SU-DHL-6 (cell line): ENCODE results near the gene RALB.

Experiments used
- H2AFZ ChIP-seq: fragments of 200-600 bp; sonication (generic); 2 replicates; pipeline ENCODE4 v1.6.1; 2014; ENCODE audit warnings: low read depth, mild to moderate bottlenecking, moderate library complexity, mixed read lengths, antibody characterized with exemption, low read length; ENCODE audit not compliant: severe bottlenecking
- H3F3A ChIP-seq: fragments of 200-600 bp; shearing (Covaris generic); 2 replicates; pipeline ENCODE4 v1.6.0; 2016; ENCODE audit warnings: antibody characterized with exemption, mild to moderate bottlenecking; ENCODE audit not compliant: insufficient read depth
- H3K27ac ChIP-seq: fragments of 200-600 bp; sonication (generic); 2 replicates; pipeline ENCODE4 v1.5.1; 2016; ENCODE audit warnings: low read depth, mild to moderate bottlenecking, low read length, moderate library complexity, mixed read lengths
- H3K27me3 ChIP-seq: fragments of 200-600 bp; sonication (generic), shearing (Covaris generic); 2 replicates; pipeline ENCODE4 v1.6.0; 2014; ENCODE audit warnings: mild to moderate bottlenecking, low read length
- H3K36me3 ChIP-seq: fragments of 200-600 bp; sonication (generic); 2 replicates; pipeline ENCODE4 v1.6.1; 2014; ENCODE audit warnings: mild to moderate bottlenecking, low read length, mixed read lengths
- H3K4me2 ChIP-seq: fragments of 300-600, 200-600 bp; shearing (Covaris generic), sonication (generic); 2 replicates; pipeline ENCODE4 v1.6.0; 2014; ENCODE audit warnings: low read length, low read depth, mild to moderate bottlenecking; ENCODE audit not compliant: poor library complexity, severe bottlenecking
- H3K4me3 ChIP-seq: fragments of 200-600 bp; sonication (generic); 2 replicates; pipeline ENCODE4 v1.5.1; 2014; ENCODE audit warnings: antibody characterized with exemption, low read length, mild to moderate bottlenecking, mixed read lengths; ENCODE audit not compliant: insufficient read depth, poor library complexity, severe bottlenecking
- H3K79me2 ChIP-seq: fragments of 200-600 bp; sonication (generic); 2 replicates; pipeline ENCODE4 v1.6.1; 2014; ENCODE audit warnings: mild to moderate bottlenecking, low read length, moderate library complexity; ENCODE audit not compliant: insufficient read depth
- H3K9ac ChIP-seq: fragments of 200-600 bp; sonication (generic); 2 replicates; pipeline ENCODE4 v1.7.0; 2014; ENCODE audit warnings: mild to moderate bottlenecking, low read length
- H3K9me2 ChIP-seq: fragments of 200-600 bp; sonication (generic); replicated peaks from 2 replicates; pipeline ENCODE4 v1.6.1; 2014; ENCODE audit warnings: low read length; ENCODE audit not compliant: insufficient read depth
- H3K9me3 ChIP-seq: fragments of 200-600 bp; sonication (generic); 2 replicates; pipeline ENCODE4 v1.6.1; 2014; ENCODE audit warnings: low read length, mixed read lengths; ENCODE audit not compliant: insufficient read depth
- H4K20me1 ChIP-seq: fragments of 200-600 bp; sonication (generic); 2 replicates; pipeline ENCODE4 v1.6.1; 2014; ENCODE audit warnings: low read depth, mild to moderate bottlenecking, antibody characterized with exemption, low read length, moderate library complexity, mixed read lengths
- EZH2phosphoT487 ChIP-seq: fragments of 200-600 bp; sonication (generic), shearing (Covaris generic); conservative IDR thresholded peaks from 2 replicates; pipeline ENCODE4 v1.6.1; 2018; ENCODE audit warnings: mild to moderate bottlenecking, antibody characterized with exemption, low read length, moderate library complexity, mixed read lengths
- TF ChIP-seq, protein P1 (sequence below): fragments of 200-600 bp; sonication (generic); IDR thresholded peaks from one replicate; pipeline ENCODE4 v1.5.1; 2017; ENCODE audit warnings: antibody characterized with exemption, mild to moderate bottlenecking, low read length, moderate library complexity; ENCODE audit not compliant: insufficient read depth, poor library complexity, severe bottlenecking

The RALB gene

DNA sequence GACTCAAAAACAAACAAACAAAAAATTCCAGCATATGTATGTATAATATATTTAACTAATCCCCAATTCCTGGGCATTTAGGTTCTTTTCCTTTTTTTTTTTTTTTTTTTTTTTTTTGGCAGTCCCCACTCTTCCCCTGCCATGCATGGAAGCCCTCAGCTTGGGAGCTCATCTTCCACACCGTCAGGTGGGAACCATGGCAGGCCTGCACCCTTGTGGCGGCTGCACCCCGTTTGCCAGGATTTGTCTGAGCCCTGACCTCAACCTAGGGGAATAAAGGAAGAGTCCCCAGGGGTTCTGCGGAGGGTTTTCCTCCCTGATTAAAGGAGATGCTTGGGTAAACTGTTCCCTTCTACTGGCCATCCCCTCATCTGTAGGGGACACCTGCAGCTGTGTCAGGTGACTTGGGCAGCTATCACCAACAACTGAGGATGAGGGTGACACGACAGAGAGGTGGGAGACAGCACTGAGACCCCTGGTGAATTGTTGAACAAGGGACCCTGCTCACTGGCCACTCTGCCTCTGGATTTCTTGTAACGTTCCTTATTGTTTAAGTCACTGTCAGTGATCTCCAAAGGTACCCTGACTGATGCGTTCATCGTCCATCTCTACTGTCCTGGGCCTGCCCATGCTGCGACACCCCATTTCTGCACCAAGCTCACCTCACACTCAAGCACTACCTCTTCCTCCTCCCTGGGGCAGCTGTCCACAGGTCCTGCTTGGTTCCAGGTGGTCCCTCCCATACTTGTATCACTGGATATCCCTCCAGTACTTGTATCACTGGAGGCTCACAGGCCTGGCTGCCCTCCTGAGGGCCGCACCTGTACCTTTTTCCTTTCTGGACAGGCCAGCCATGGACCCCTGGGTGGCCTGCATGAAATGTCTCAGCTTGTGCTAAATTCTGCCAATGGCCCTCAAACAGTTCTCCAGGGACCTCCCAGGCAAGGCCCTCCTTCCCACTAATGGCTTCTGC, 44.0 kb upstream of the RALB start:
- Histone ChIP-seq H3K4me3 (no peak overlapping the region), H3K9me3 (no peaks in the 10 kb centered on the region), H3K79me2 (no peaks in the 10 kb centered on the region), H3F3A (no peaks in the 10 kb centered on the region), H3K4me2 (no peak overlapping the region), H3K27ac (no peak overlapping the region), H3K9me2 (no peaks in the 10 kb centered on the region), H3K9ac (no peak overlapping the region), H3K27me3 (no peaks in the 10 kb centered on the region), H4K20me1 (no peaks in the 10 kb centered on the region), H3K36me3 (no peaks in the 10 kb centered on the region), H2AFZ (no peak overlapping the region)
- TF ChIP-seq, protein P1, sequence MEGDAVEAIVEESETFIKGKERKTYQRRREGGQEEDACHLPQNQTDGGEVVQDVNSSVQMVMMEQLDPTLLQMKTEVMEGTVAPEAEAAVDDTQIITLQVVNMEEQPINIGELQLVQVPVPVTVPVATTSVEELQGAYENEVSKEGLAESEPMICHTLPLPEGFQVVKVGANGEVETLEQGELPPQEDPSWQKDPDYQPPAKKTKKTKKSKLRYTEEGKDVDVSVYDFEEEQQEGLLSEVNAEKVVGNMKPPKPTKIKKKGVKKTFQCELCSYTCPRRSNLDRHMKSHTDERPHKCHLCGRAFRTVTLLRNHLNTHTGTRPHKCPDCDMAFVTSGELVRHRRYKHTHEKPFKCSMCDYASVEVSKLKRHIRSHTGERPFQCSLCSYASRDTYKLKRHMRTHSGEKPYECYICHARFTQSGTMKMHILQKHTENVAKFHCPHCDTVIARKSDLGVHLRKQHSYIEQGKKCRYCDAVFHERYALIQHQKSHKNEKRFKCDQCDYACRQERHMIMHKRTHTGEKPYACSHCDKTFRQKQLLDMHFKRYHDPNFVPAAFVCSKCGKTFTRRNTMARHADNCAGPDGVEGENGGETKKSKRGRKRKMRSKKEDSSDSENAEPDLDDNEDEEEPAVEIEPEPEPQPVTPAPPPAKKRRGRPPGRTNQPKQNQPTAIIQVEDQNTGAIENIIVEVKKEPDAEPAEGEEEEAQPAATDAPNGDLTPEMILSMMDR, result no peak
- TF ChIP-seq EZH2phosphoT487, result no peak

DNA sequence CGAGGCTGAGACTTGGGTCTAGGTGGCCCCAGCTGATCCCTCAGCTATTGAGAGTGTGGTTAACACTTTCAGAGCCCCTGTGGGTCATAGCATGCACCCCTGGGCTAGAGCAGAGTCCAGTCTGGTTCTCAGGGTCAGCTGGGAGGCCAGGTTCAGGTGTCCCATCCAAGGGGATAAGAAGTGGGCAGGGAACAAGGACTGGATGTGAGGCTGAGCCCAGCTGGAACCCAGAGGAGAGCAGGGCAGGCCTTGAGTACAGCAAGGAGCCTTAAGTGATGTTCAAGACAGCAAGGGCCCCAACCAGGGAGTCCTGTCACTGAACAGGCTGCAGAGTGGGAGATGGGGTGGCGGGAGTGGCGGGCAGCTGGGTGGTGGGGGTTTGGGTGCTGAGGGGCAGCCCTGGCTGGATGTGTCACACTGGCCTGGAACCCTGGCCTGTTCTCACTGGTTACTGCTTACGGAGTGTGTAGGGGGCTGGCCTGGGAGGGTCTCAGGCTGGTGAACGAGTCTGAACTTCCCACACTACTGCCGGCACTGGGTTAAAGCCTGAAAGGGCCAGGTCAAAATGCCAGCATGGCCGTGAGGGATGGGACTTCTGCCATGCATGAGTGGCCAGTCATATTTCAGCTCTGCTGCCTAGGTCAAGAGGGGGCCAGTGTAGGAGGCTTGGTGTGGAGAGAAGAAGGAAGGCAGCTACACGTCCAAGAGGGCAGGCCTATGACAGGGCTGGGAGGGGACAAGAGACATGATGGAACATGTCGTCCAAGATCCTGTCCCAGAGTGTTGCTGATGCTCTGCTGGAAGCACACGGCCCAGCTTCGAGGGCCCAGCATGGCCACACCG, 43.0 kb upstream of the RALB start:
- H3K9ac ChIP-seq, result no peak overlapping the region
- H3F3A ChIP-seq, result no peaks in the 10 kb centered on the region
- H3K4me2 ChIP-seq, result no peak overlapping the region
- H3K27me3 ChIP-seq, result no peaks in the 10 kb centered on the region
- H3K36me3 ChIP-seq, result no peaks in the 10 kb centered on the region
- H3K79me2 ChIP-seq, result no peaks in the 10 kb centered on the region
- no peak overlapping the region for H3K4me3 ChIP-seq
- H2AFZ ChIP-seq, result no peak overlapping the region
- no peaks in the 10 kb centered on the region for H4K20me1 ChIP-seq
- H3K27ac ChIP-seq, result no peak overlapping the region
- TF ChIP-seq, protein P1, result no peak
- no peak for TF ChIP-seq EZH2phosphoT487
- H3K9me3 ChIP-seq, result no peaks in the 10 kb centered on the region
- H3K9me2 ChIP-seq, result no peaks in the 10 kb centered on the region

DNA sequence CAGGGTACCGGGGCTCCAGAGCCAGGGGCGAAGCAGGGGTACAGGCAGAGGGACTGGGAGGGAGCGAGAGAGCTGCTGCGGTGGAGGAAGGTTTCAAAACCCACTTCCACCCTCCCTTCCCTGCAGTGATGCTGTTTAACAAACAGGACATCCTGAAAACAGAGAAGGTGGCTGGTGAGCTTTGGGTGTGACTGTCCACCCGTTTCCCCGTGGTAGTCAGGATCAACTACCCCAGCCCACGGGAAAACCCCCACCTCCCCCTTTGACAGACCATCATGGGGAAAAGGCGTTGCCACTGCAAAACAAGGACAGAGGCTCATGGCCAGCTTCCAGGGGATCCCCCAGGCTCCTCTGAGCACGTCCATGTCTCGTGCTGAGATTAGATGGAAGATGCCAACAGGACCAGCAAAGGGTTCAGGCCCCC, 42.4 kb upstream of the RALB start:
- Histone ChIP-seq H3K79me2 (no peaks in the 10 kb centered on the region), H3K4me3 (no peak overlapping the region)
- TF ChIP-seq, protein P1, result no peak
- TF ChIP-seq EZH2phosphoT487, result no peak

More for the DNA sequence above, 42.4 kb upstream of the RALB start:
- H3K9ac ChIP-seq, result no peak overlapping the region
- no peaks in the 10 kb centered on the region for H3F3A ChIP-seq
- no peak overlapping the region for H3K27ac ChIP-seq
- H3K36me3 ChIP-seq, result no peaks in the 10 kb centered on the region
- H4K20me1 ChIP-seq, result no peaks in the 10 kb centered on the region
- no peak overlapping the region for H3K4me2 ChIP-seq
- no peak overlapping the region for H2AFZ ChIP-seq
- no peaks in the 10 kb centered on the region for H3K27me3 ChIP-seq
- no peaks in the 10 kb centered on the region for H3K9me3 ChIP-seq
- no peaks in the 10 kb centered on the region for H3K9me2 ChIP-seq
